GM18526 (cell line): Measurements from ENCODE around the gene STAG3.

ENCODE experiments used
- POLR2A ChIP-seq: IDR thresholded peaks from 3 replicates; pipeline ENCODE4 v1.6.1; 2011; ENCODE audit not compliant: insufficient read length; ENCODE audit errors: extremely low read depth

Gene STAG3

DNA sequence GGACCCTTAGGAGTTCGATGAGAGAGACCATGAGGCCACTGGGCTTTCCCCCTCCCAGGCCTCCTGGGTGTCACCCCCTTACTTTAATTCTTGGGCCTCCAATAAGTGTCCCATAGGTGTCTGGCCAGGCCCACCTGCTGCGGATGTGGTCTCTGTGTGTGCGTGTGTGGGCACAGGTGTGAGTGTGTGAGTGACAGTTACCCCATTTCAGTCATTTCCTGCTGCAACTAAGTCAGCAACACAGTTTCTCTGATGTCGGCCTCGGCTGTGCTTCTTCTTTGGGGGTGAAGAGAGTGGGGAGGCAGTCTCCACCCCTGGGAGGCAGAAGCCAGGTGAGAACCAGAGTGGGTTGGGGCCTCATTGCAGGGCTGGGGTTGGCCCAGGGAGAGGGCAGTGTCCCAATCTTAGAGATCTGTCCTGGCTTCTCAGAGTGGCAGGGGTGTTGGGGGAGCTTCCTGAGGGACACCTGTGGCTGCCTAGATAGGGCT is 43.6 kb downstream of the STAG3 start:
- peak; percentile 72 for TF ChIP-seq POLR2A

DNA sequence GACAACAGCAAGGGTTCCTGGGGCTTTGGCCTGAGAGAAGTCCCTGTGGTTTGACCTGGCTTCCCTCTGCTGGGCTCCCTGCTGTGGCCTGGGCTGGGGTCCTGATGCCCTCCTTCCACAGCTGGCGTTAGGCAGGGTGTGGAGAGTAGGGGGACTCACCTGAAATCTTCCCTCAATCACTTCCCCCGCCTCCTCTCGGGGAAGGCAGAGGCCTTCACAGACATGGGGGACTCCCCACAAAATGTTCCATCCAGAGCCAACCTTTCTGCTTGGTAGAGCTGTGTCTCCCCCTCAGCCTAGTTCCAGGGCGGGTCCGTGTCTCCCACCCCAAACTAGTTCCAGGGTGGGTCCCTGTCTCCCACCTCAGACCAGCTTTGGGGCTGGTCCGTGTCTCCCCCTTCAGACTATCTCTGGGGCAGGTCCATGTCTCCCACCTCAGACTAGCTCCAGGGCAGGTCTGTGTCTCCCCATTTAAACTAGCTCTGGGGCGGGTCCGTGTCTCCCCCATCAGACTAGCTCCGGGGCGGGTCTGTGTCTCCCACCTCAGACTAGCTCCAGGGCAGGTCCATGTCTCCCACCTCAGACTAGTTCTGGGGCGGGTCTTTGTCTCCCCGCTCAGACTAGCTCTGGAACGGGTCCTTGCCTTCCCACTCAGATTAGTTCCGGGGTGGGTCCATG is 44.2 kb downstream of the STAG3 start:
- TF ChIP-seq POLR2A: no peak

DNA sequence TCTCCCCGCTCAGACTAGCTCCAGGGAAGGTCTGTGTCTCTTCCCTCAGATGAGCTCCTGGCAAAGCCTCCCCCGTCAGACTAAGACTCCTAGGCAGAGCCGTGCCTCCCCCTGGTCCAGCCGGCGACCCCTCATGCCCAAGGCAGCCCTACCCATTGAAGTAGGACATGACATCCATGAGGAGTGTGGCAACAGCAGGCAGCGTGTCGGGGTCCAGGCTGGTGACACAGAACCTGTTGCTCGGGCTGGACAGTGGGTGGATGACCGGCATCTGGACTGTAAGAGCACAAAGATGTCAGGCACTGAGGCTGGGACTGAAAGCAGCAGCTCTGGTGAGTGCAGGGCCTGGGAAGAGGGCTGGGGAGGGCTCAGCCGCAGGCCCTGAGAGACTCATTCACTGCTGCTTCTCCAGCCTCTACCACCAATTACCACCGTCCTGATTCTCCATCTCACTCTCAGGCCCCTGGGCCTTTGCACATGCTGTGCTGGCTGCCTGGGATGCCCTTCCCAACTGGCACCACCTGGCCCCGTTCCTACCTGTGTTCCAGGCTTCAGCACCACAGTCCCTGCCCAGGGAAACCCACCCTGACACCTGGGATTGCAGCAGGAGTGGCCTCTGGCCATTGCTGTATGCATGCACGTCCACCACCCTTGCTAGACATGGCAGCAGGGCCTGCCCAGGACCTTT is 44.9 kb downstream of the STAG3 start:
- no peak for TF ChIP-seq POLR2A

DNA sequence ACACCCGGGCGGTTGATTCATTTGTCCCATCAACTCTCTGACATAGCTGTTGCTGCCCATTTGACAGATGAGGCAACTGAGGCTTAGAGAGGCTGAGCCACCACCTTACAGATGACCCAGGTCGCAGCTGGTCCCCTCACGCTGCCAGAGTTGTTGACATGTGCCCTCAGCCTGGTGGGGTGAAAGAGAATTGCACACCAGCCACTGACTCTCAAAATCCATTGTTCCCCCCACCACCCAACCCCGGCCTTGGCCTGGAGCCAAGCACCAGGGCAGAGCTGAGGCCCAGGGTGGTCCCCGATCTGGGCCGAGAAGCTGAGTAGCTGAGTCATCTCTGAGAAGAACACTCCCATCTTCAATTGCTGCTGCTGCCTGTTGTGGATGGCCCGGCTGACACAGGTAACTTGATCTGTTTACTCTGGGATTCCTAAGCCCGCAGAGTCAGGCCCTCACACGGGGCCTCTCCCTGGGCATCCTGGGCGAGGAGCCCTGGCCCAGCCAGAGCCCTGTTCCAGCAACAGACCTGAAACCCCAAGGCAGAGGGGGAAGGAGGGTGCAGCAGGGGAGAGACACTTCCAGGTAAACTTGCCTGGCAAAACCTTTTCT is 69.5 kb downstream of the STAG3 start:
- no peak for TF ChIP-seq POLR2A

DNA sequence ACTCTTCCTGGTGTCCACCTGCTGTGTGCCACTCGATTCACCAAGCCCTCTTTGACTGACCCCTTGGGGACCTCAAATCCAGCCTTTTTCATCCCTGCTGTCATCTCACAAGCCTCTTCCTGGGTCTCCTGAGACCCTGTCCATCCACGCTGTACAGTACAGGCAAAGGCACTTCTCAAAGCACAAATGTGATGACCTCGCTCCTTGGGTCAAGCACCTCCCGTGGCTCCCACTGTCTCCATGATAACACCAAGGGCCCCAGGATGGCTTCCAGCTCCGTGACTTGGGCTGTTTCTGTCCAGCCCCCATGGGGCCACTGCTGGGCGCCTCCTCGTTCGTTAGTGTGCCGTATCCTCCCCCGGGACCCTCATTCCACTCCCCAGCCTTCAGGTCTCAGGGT is 70.8 kb downstream of the STAG3 start:
- TF ChIP-seq POLR2A: no peak

DNA sequence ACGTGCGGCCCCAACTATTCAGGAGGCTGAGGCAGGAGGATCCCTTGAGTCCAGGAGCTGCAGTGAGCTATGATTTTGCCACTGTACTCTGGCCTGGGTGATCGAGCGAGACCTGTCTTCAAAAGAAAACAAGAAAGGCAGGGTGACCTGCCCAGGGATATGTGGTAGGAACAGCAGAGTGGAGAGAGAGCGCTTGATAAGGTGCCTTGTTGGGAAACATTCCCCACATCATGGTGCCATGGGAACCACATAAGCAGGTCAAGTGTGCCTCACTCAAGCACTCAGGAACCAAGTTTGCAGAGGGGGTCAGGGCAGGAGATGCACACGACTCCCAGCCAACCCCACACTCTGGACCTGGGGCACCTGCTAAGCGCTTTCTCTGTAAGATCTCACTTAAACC is 79.3 kb downstream of the STAG3 start:
- no peak for TF ChIP-seq POLR2A
